Activated CD8-positive, alpha-beta T cell treated with anti-CD3 and anti-CD28 coated beads for 36 hours (primary cell): Measurements from ENCODE around the gene DCHS1. TPM values are rescaled to one million over a fixed set of nuclear protein-coding genes. Genes with fewer than 3 reads are reported as not detected.
"Not testable (repeated sequence)": the region's sequence is repeated elsewhere in the genome, so short reads cannot be mapped to it uniquely, and the experiment has no call there.

Experiments
- ATAC-seq: fragments of 200-7000 bp; cut with Tn5 transposase; one replicate; pipeline ENCODE4 v1.10.0; 2021; ENCODE audit warnings: mild to moderate bottlenecking, moderate library complexity
- CTCF ChIA-PET: fragments of 350-600 bp; sonication (Branson Sonifier 250); formaldehyde crosslinking; loops from one replicate; lab custom pipeline; 2021; ENCODE audit warnings: antibody characterized with exemption; lab: Charles Lee
- POLR2A ChIA-PET: fragments of 350-600 bp; sonication (Branson Sonifier 250); formaldehyde crosslinking; loops from one replicate; lab custom pipeline; 2021; ENCODE audit warnings: antibody characterized with exemption; lab: Charles Lee
- DNase-seq: peaks from one replicate; pipeline ENCODE4 v3.0.0-alpha.2; 2020
- H3K27ac Mint-ChIP-seq: one replicate; pipeline ENCODE4 v1.8.0; 2021; ENCODE audit warnings: mild to moderate bottlenecking, mixed read lengths
- H3K27me3 Mint-ChIP-seq: one replicate; pipeline ENCODE4 v1.8.0; 2021; ENCODE audit warnings: mixed read lengths
- H3K36me3 Mint-ChIP-seq: one replicate; pipeline ENCODE4 v1.8.0; 2021; ENCODE audit warnings: low read depth, mixed read lengths
- H3K4me1 Mint-ChIP-seq: one replicate; pipeline ENCODE4 v1.8.0; 2021; ENCODE audit warnings: low read depth, mixed read lengths
- H3K4me3 Mint-ChIP-seq: one replicate; pipeline ENCODE4 v1.8.0; 2021; ENCODE audit warnings: mild to moderate bottlenecking, moderate library complexity, mixed read lengths
- H3K9me3 Mint-ChIP-seq: one replicate; pipeline ENCODE4 v1.8.0; 2021; ENCODE audit warnings: mixed read lengths
- CTCF ChIP-seq: fragments of 200-600 bp; IDR thresholded peaks from one replicate; pipeline ENCODE4 v1.8.0; 2022; ENCODE audit warnings: antibody characterized with exemption, mild to moderate bottlenecking
- intact Hi-C: fragments of 100-400 bp; cut with micrococcal nuclease; formaldehyde crosslinking; loops from one replicate; pipeline ENCODE4 v1.10.0; 2022
- total RNA-seq, 2 experiments: library from RNA; stranded (reverse); gene quantifications; one replicate each; pipeline ENCODE4 v1.2.3, GENCODE V29; 2021

The DCHS1 gene
- total RNA-seq, result 1 to 10 TPM; 1.6 TPM

GRCh38 chr11:6655790-6656583 is at the start of gene DCHS1:
DCHS1 (minus strand) TSS chr11:6655809; CDS start chr11:6641613, 14,196 bp downstream.
- POLR2A ChIA-PET, result interaction anchor here (1.2 to 1.5 kb wide), 4 partner anchors 11 to 37 kb away, joined by 3 to 4 read pairs (median 4); partner anchors contain the start of gene TPP1
- CTCF ChIA-PET, result no interaction called here
- no peak within 1 kb of the TSS for H3K27ac Mint-ChIP-seq
- peaks cover 5% of the 10 kb centered on the region for H3K4me1 Mint-ChIP-seq
- TF ChIP-seq CTCF, result no peak
- H3K36me3 Mint-ChIP-seq, result no peaks in the 10 kb centered on the region
- intact Hi-C loops, result loop anchor here (10.0 kb wide), 1 partner anchor 51 kb away; the partner anchor contains the start of genes ILK and RRP8
- peak within 1 kb of the TSS; percentile 46 for H3K4me3 Mint-ChIP-seq
- DNase-seq (no peak), ATAC-seq (no peak)
- peaks cover 9% of the 10 kb centered on the region for H3K27me3 Mint-ChIP-seq
- no peaks in the 10 kb centered on the region for H3K9me3 Mint-ChIP-seq

GRCh38 chr11:6703247-6704063 is 47.8 kb upstream of the DCHS1 start:
- Mint-ChIP-seq H3K4me3 (no peak overlapping the region), H3K9me3 (no peaks in the 10 kb centered on the region), H3K27ac (no peak overlapping the region), H3K4me1 (peaks cover 11% of the 10 kb centered on the region), H3K27me3 (no peaks in the 10 kb centered on the region), H3K36me3 (peaks cover 4% of the 10 kb centered on the region)
- peak; percentile 64 for ATAC-seq
- ChIA-PET CTCF (interaction anchor here (1.2 to 6.1 kb wide), 8 partner anchors 8 to 172 kb away, joined by 3 to 88 read pairs (median 30); no protein-coding TSS in a partner anchor), POLR2A (interaction anchor here (1.6 kb wide), 1 partner anchor 20 kb away, joined by 4 read pairs; no protein-coding TSS in a partner anchor)
- peak; percentile 52 for TF ChIP-seq CTCF
- DNase-seq, result peak; percentile 37
- intact Hi-C loops, result loop anchor here (2.0 kb wide), 1 partner anchor 53 kb away; no protein-coding TSS in a partner anchor

- not testable (repeated sequence) for H3K4me3 Mint-ChIP-seq, ATAC-seq, DNase-seq, H3K27ac Mint-ChIP-seq, H3K27me3 Mint-ChIP-seq, H3K36me3 Mint-ChIP-seq, H3K9me3 Mint-ChIP-seq
- ChIA-PET CTCF (interaction anchor here (1.1 to 6.1 kb wide), 6 partner anchors 9 to 127 kb away, joined by 3 to 88 read pairs (median 4); no protein-coding TSS in a partner anchor), POLR2A (interaction anchor here (0.6 kb wide), 1 partner anchor 29 kb away, joined by 3 read pairs; no protein-coding TSS in a partner anchor)
- intact Hi-C loops, result loop anchor here (2.0 kb wide), 1 partner anchor 55 kb away; no protein-coding TSS in a partner anchor
- peaks cover 11% of the 10 kb centered on the region for H3K4me1 Mint-ChIP-seq
These were observed 46.3 kb upstream of the DCHS1 start for GRCh38 chr11:6701955-6702354.

GRCh38 chr11:6695377-6695776 is 39.8 kb upstream of the DCHS1 start:
- Mint-ChIP-seq H3K27me3 (no peaks in the 10 kb centered on the region), H3K4me1 (peaks cover 31% of the 10 kb centered on the region), H3K36me3 (peaks cover 5% of the 10 kb centered on the region), H3K4me3 (no peak overlapping the region), H3K9me3 (no peaks in the 10 kb centered on the region), H3K27ac (peak overlapping the region; percentile 49)
- peak; percentile 71 for ATAC-seq
- intact Hi-C loops, result no loop called here
- peak; percentile 26 for DNase-seq
- CTCF ChIA-PET, result interaction anchor here (0.8 to 4.8 kb wide), 14 partner anchors 9 to 332 kb away, joined by 3 to 64 read pairs (median 4); partner anchors contain the start of gene MRPL17
- POLR2A ChIA-PET, result interaction anchor here (1.1 to 1.6 kb wide), 3 partner anchors 10 to 1987 kb away, joined by 3 to 6 read pairs (median 4); partner anchors contain the start of genes RPL27A and TRIM66
- TF ChIP-seq CTCF, result no peak

- DNase-seq, result no peak
- Mint-ChIP-seq H3K27ac (peak overlapping the region; percentile 46), H3K27me3 (no peaks in the 10 kb centered on the region), H3K4me1 (peaks cover 31% of the 10 kb centered on the region), H3K4me3 (no peak overlapping the region), H3K36me3 (peaks cover 5% of the 10 kb centered on the region), H3K9me3 (no peaks in the 10 kb centered on the region)
- intact Hi-C loops, result no loop called here
- ATAC-seq, result peak; percentile 8
- POLR2A ChIA-PET, result interaction anchor here (0.6 to 1.8 kb wide), 5 partner anchors 21 to 211 kb away, joined by 3 to 4 read pairs (median 3); no protein-coding TSS in a partner anchor
- TF ChIP-seq CTCF, result no peak
- CTCF ChIA-PET, result interaction anchor here (0.7 to 4.8 kb wide), 7 partner anchors 11 to 90 kb away, joined by 3 to 64 read pairs (median 4); partner anchors contain the start of gene ILK
These were observed 38.6 kb upstream of the DCHS1 start for GRCh38 chr11:6694229-6694535.
